HL-60 (cell line): ENCODE data around the gene TRIM9.

ENCODE experiments used
- CTCF ChIP-seq: IDR thresholded peaks from one replicate; pipeline ENCODE4 v1.5.1; 2011; ENCODE audit warnings: low read length, control low read depth, inconsistent platforms; ENCODE audit not compliant: insufficient read depth
- GABPA ChIP-seq: IDR thresholded peaks from 2 replicates; pipeline ENCODE4 v1.6.1; 2012; ENCODE audit warnings: low read depth
- POLR2AphosphoS5 ChIP-seq: IDR thresholded peaks from 2 replicates; pipeline ENCODE4 v1.6.1; 2012; ENCODE audit warnings: low read depth
- SPI1 ChIP-seq: IDR thresholded peaks from 2 replicates; pipeline ENCODE4 v1.6.1; 2012; ENCODE audit warnings: low read depth, mild to moderate bottlenecking, borderline replicate concordance
- TF ChIP-seq, protein P1 (sequence below): IDR thresholded peaks from 2 replicates; pipeline ENCODE4 v1.6.1; 2012; ENCODE audit warnings: low read depth; ENCODE audit not compliant: insufficient replicate concordance

DNA sequence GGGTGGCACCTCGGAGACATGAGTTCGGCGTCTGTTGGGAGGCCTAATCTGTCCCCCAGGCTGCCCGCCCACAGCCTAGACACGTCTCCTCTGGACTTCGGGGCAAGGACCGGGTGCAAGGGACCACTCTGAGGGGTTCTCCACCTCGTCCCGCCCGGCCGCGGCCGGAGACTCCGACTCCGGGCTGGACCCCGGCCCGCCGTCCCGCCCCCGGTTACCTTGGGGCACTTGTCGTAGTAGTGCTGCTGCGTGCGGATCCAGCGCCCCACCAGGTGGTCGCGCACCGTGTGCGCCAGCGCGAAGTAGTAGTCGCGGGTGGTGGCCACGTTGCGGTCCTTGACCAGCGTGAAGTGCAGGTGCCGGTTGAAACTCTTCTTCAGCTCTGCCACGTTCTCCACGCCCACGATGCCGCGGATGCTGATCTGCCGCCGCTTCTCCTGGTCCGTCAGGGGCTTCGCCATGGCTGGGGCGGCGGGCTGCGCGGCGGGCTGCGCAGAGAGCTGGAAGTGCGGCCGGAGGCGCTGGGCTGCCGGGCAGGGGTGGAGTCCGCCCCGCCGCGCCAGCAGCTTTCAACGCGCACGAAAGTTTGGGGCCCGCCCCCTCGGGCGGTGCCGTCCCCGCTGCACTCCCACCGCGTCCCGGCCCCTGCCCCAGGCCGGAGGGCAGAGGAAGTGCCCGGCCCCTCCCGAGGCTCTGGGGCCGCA is 150.8 kb downstream of the TRIM9 start, which contains the start of gene PYGL:
- TF ChIP-seq CTCF (no peak), POLR2AphosphoS5 (peak; percentile 75), GABPA (no peak), SPI1 (peak; percentile 38; the same call in 1 of the 2 replicates)
- TF ChIP-seq, protein P1, sequence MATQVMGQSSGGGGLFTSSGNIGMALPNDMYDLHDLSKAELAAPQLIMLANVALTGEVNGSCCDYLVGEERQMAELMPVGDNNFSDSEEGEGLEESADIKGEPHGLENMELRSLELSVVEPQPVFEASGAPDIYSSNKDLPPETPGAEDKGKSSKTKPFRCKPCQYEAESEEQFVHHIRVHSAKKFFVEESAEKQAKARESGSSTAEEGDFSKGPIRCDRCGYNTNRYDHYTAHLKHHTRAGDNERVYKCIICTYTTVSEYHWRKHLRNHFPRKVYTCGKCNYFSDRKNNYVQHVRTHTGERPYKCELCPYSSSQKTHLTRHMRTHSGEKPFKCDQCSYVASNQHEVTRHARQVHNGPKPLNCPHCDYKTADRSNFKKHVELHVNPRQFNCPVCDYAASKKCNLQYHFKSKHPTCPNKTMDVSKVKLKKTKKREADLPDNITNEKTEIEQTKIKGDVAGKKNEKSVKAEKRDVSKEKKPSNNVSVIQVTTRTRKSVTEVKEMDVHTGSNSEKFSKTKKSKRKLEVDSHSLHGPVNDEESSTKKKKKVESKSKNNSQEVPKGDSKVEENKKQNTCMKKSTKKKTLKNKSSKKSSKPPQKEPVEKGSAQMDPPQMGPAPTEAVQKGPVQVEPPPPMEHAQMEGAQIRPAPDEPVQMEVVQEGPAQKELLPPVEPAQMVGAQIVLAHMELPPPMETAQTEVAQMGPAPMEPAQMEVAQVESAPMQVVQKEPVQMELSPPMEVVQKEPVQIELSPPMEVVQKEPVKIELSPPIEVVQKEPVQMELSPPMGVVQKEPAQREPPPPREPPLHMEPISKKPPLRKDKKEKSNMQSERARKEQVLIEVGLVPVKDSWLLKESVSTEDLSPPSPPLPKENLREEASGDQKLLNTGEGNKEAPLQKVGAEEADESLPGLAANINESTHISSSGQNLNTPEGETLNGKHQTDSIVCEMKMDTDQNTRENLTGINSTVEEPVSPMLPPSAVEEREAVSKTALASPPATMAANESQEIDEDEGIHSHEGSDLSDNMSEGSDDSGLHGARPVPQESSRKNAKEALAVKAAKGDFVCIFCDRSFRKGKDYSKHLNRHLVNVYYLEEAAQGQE, result peak; percentile 72
